ENCODE results near the gene TRANK1. TPM values are rescaled to one million over a fixed set of nuclear protein-coding genes. Genes with fewer than 3 reads are reported as not detected.

The TRANK1 gene
- polyA plus RNA-seq, 1 donor from 2014 or later: 11.6 TPM

- Histone ChIP-seq H3K9me2 (ENCODE audit: insufficient read depth, low read length) (no peaks in the 10 kb centered on the region), H3K9me3 (ENCODE audit: low read length) (no peaks in the 10 kb centered on the region), H3K9ac (ENCODE audit: low read length) (peak within 1 kb of the TSS; percentile 94), H3K36me3 (ENCODE audit: insufficient read depth, low read length) (peaks cover 8% of the 10 kb centered on the region), H2AFZ (ENCODE audit: low read depth, low read length) (peak within 1 kb of the TSS; percentile 99), H3K27me3 (ENCODE audit: insufficient read depth, low read depth, low read length) (no peaks in the 10 kb centered on the region), H3K79me2 (replicated peaks; ENCODE audit: insufficient read depth, low read length) (peaks cover 61% of the 10 kb centered on the region), H4K20me1 (ENCODE audit: insufficient read depth) (no peaks in the 10 kb centered on the region), H3K4me2 (ENCODE audit: low read length) (peak within 1 kb of the TSS; percentile 94), H3F3A (ENCODE audit: insufficient read depth, low read length, poor library complexity, severe bottlenecking) (no peaks in the 10 kb centered on the region), H3K27ac (ENCODE audit: low read length) (peak within 1 kb of the TSS; percentile 96), H3K4me3 (ENCODE audit: low read length) (peak within 1 kb of the TSS; percentile 82)
- TF ChIP-seq SMC3 (conservative IDR thresholded peaks at IDR 0.05; ENCODE audit: poor library complexity): peak; percentile 69
- TF ChIP-seq POLR2AphosphoS5 (IDR thresholded peaks at IDR 0.05): peak; percentile 97
- no peak for TF ChIP-seq EZH2 (IDR thresholded peaks at IDR 0.05; ENCODE audit: borderline replicate concordance, insufficient read depth, low read length, poor library complexity, severe bottlenecking)
- TF ChIP-seq RAD21 (conservative IDR thresholded peaks at IDR 0.05): peak; percentile 64
- peak; percentile 68 for TF ChIP-seq CTCF (IDR thresholded peaks at IDR 0.05; ENCODE audit: poor library complexity, severe bottlenecking)
- TF ChIP-seq MXI1 (conservative IDR thresholded peaks at IDR 0.05; ENCODE audit: poor library complexity, severe bottlenecking): no peak
- TF ChIP-seq TAF1 (IDR thresholded peaks at IDR 0.05; ENCODE audit: low read depth): peak; percentile 91
- TF ChIP-seq REST (IDR thresholded peaks at IDR 0.05; ENCODE audit: borderline replicate concordance): peak; percentile 95
- peak; percentile 51 for TF ChIP-seq EP300 (conservative IDR thresholded peaks at IDR 0.05; ENCODE audit: poor library complexity, severe bottlenecking)
Observed at GRCh38 chr3:36992806-36993325, 48.0 kb upstream of the TRANK1 start, which contains the start of gene EPM2AIP1. Gene EPM2AIP1, minus strand, starts transcription at chr3:36993131. Its CDS starts 54 bp downstream, at chr3:36993077.

- Histone ChIP-seq H3F3A (ENCODE audit: insufficient read depth, low read length, poor library complexity, severe bottlenecking) (no peaks in the 10 kb centered on the region), H3K4me2 (ENCODE audit: low read length) (peak overlapping the region; percentile 82), H3K9ac (ENCODE audit: low read length) (peak overlapping the region; percentile 94), H3K27ac (ENCODE audit: low read length) (peak overlapping the region; percentile 96), H2AFZ (ENCODE audit: low read depth, low read length) (peak overlapping the region; percentile 23), H3K27me3 (ENCODE audit: insufficient read depth, low read depth, low read length) (no peaks in the 10 kb centered on the region), H3K9me2 (ENCODE audit: insufficient read depth, low read length) (no peaks in the 10 kb centered on the region), H3K79me2 (replicated peaks; ENCODE audit: insufficient read depth, low read length) (peaks cover 58% of the 10 kb centered on the region), H4K20me1 (ENCODE audit: insufficient read depth) (no peaks in the 10 kb centered on the region), H3K9me3 (ENCODE audit: low read length) (no peaks in the 10 kb centered on the region), H3K36me3 (ENCODE audit: insufficient read depth, low read length) (peaks cover 11% of the 10 kb centered on the region), H3K4me3 (ENCODE audit: low read length) (peak overlapping the region; percentile 82)
- TF ChIP-seq MXI1 (conservative IDR thresholded peaks at IDR 0.05; ENCODE audit: poor library complexity, severe bottlenecking): peak; percentile 66
- TF ChIP-seq TAF1 (IDR thresholded peaks at IDR 0.05; ENCODE audit: low read depth): no peak
- no peak for TF ChIP-seq EP300 (conservative IDR thresholded peaks at IDR 0.05; ENCODE audit: poor library complexity, severe bottlenecking)
- TF ChIP-seq REST (IDR thresholded peaks at IDR 0.05; ENCODE audit: borderline replicate concordance): no peak
- no peak for TF ChIP-seq CTCF (IDR thresholded peaks at IDR 0.05; ENCODE audit: poor library complexity, severe bottlenecking)
Observed at GRCh38 chr3:36991923-36992805, 47.3 kb upstream of the TRANK1 start.
